OCI-LY1 (cell line): ENCODE results near the gene MMAB.

Source experiments
- CTCF ChIP-seq: fragments of 200-600 bp; sonication (generic), shearing (Covaris generic); IDR thresholded peaks from 2 replicates; pipeline ENCODE4 v1.5.1; 2017; ENCODE audit warnings: mild to moderate bottlenecking, antibody characterized with exemption, low read length, moderate library complexity, mixed read lengths
- EZH2 ChIP-seq: fragments of 200-600 bp; sonication (generic), shearing (Covaris generic); IDR thresholded peaks from 2 replicates; pipeline ENCODE4 v1.8.0; 2017; ENCODE audit warnings: borderline replicate concordance, mixed run types, mild to moderate bottlenecking, antibody characterized with exemption, low read length, moderate library complexity, mixed read lengths

GRCh38 chr12:109550281-109550680 lies 23.0 kb downstream of the MMAB start:
- TF ChIP-seq CTCF = no peak
- no peak for TF ChIP-seq EZH2
